Left renal cortex interstitium (tissue), 4 donors: ENCODE data around the gene PTRHD1. TPM values are rescaled to one million over a fixed set of nuclear protein-coding genes. Genes with fewer than 3 reads are reported as not detected.
"Not testable (repeated sequence)": the region's sequence is repeated elsewhere in the genome, so short reads cannot be mapped to it uniquely, and the experiment has no call there.

ENCODE experiments used
- DNase-seq, 4 donors: peaks; one replicate each; pipeline ENCODE4 v3.0.0-alpha.2; 2013; ENCODE audit warnings: low read depth in 4 of 4, low spot score in 2 of 4, missing footprints in 1 of 4
- polyA plus RNA-seq, 4 donors: library from polyadenylated mRNA; unstranded; fragments of 120-200 nt; gene quantifications; one replicate each; pipeline ENCODE4 v1.2.1, GENCODE V29; 2013; ENCODE audit not compliant: insufficient read length in 4 of 4

PTRHD1 gene
- polyA plus RNA-seq, 4 donors, result 31.1 to 48.4 (median 39.6) TPM

GRCh38 chr2:24816404-24816803 is 23.2 kb upstream of the PTRHD1 start:
- DNase-seq, result no peak

DNA sequence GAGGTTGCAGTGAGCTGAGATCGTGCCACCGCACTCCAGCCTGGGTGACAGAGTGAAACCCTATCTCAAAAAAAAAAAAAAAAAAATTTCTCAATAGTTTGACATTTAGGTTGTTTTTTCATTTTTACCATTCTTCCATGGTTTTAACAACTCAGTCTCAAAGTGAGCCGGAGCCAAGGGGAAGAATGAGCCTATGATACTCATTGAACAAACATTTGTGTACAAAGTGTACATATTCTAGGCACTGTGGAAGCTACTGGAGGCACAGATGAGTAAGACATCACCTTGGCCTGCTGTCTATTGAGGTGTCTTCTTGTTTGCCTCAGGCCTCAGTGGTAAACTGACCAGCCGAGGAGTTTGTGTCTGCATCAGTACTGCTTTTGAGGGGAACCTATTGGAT is 22.0 kb upstream of the PTRHD1 start:
- DNase-seq, result no peak

DNA sequence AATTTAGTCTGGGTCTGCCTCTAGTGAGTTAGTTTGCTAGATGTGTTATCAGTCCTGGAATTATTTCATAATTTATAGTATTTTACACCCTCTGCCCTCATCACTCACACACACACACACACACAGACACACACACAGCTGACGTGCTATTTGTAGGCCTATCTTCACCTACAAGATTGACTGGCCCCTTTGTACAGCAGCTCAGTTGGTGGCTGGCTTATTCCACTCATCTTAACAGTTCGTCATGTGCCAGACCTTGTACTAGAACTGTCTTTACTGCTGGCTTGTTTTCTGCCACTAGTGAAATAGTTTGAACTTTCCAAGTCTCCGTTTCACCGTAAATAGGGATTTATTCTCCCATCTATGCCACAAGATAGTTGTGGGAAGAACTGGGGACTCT is 21.3 kb upstream of the PTRHD1 start:
- DNase-seq, result no peak

- no peak for DNase-seq
Measured at GRCh38 chr2:24813691-24814137, 20.5 kb upstream of the PTRHD1 start.

DNA sequence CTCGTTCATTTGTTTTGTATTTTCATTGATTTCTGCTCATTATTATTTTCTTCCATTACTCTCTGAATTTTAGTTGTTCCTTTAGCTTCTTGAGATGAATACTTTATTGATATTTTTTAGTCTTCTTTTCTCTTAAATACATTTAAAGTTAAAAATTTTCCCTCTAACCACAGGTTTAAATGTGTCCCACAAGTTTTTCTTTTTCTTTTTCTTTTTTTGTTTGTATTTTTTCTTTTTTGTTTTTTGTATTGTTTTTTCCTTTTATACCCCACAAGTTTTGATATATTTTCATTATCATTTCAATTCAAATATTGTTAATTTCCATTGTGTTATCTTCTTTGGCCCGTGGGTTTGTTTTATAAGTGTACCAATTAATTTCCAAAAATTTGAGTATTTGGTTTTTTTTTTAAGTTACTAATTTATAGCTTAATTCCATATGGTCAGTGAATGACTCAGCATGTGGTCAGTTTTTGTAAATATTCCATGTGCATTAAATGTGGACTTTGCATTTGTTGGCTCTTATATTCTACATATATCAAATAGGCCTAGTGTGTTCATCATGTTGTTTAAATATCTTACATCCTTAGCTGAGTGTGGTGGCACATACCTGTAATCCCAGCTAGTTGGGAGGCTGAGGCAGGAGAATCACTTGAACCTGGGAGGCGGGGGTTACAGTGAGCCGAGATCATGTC is 16.3 kb upstream of the PTRHD1 start:
- DNase-seq, result no peak

DNA sequence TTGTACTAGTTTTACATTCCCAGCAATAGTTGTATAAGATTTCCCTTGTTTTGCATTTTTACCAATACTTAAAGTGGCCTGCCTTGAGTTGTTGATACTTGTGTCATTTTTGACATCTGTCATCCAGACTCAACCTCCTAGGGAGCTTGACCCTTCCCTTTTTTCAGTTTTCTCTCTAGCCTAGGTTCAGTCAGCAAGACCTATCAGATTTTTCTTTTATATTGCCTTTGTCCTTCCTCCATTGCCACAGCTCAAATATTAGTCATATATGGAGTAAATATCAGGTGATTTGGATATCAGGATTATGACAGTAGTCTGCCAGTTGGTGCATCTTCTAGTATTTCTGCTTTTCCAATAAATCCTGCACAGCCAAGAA is 13.5 kb upstream of the PTRHD1 start:
- no peak for DNase-seq

DNA sequence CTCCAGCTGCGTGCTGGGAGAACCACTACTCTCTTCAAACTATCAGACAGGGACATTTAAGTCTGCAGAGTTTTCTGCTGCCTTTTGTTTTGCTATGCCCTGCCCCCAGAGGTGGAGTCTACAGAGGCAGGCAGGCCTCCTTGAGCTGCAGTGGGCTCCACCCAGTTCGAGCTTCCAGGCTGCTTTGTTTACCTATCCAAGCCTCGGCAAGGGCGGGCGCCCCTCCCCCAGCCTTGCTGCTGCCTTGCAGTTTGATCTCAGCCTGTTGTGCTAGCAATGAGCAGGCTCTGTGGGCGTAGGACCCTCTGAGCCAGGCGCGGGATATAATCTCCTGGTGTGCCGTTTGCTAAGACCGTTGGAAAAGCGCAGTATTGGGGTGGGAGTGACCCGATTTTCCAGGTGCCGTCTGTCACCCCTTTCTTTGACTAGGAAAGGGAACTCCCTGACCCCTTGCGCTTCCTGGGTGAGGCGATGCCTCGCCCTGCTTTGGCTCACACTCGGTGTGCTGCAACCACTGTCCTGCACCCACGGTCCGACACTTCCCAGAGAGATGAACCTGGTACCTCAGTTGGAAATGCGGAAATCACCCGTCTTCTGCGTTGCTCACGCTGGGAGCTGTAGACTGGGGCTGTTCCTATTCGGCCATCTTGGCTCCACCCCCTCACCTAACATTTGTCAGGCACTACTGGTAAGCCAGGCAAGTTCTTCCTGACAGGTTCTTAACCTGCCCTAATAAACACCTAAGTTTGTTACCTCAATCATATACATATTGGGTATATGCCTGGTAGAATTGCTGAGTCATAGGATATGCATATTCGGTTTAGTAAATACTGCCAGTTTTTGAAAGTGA is 12.8 kb upstream of the PTRHD1 start:
- DNase-seq, result not testable (repeated sequence)

- not testable (repeated sequence) for DNase-seq
Measured at GRCh38 chr2:24800487-24800886, 7.3 kb upstream of the PTRHD1 start.

- no peak for DNase-seq
Measured at GRCh38 chr2:24797644-24798043, 4.5 kb upstream of the PTRHD1 start.

GRCh38 chr2:24793761-24794435 is 707 bp upstream of the PTRHD1 start:
- peak in 1 of 4 donors; percentile 16 for DNase-seq

GRCh38 chr2:24792542-24792873 is 683 bp downstream of the PTRHD1 start:
- DNase-seq, result no peak

DNA sequence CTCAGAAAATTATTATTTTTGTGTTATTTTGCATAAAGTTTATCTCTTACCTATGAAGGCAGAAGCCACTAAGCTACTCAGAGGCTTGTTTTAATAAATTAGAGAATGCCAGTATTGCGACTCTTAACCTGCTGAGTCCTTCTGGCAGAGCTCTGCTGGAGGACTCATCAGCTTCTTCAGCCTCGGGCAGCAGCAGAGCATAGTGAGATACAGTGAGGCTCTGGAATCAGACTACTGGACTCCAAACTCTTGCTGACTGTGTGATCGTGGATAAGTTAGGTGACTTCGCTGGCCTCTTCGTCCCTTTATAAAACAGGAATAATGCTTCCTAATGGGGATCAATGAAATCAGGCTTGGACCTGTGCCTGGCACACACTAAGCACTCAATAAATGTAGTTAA is 1.7 kb downstream of the PTRHD1 start:
- DNase-seq, result no peak

GRCh38 chr2:24788816-24789215 is 4.4 kb downstream of the PTRHD1 start:
- DNase-seq, result no peak

- DNase-seq, result no peak
Measured at GRCh38 chr2:24787532-24787931, 5.7 kb downstream of the PTRHD1 start.

DNA sequence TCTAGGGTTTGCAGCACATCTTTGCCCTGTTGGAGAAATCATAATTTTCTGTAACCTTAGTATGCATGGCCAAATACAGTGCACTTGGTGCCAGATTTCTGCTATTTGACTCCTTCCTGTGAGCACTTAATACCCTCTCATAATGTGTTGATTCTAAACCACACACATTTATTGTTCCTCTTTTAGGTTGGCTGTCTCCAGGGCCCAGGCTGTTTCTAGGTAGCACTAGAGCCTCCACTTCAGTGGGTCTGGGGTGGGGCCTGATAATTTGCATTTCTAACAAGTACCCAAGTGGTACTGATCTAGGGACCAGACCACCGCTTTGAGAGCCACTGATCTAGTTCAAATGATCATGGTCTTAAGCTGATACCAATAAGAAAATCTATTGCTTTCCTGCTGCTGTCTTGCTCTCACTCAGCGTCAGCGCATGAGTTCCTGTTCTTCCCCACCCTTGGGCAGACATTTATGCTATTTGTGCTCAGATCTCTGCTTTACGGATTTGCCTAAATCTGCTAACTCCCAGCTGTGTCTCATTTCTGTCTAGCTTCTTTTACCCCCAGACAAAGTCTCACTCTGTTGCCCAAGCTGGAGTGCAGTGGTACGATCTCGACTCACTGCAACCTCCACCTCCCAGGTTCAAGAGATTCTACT is 7.4 kb downstream of the PTRHD1 start:
- DNase-seq, result no peak

DNA sequence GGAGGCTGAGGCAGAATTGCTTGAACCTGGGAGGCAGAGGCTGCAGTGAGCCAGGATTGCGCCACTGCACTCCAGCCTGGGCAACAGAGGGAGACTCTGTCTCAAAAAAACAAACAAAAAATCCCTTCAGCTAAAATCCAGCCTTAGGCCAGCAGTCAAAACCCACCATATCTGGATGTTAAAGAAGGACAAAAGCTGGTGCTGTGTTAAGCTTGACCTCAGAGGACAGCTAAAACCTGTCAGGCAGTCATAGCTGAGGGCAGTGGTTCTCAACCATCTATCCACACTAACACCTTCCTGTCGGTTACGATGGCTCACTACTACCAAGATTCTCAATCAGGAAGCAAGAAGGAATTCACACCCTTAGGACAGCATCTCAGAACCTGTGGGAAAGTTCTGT is 9.6 kb downstream of the PTRHD1 start:
- no peak for DNase-seq

GRCh38 chr2:24779116-24779515 is 14.1 kb downstream of the PTRHD1 start:
- DNase-seq, result no peak

DNA sequence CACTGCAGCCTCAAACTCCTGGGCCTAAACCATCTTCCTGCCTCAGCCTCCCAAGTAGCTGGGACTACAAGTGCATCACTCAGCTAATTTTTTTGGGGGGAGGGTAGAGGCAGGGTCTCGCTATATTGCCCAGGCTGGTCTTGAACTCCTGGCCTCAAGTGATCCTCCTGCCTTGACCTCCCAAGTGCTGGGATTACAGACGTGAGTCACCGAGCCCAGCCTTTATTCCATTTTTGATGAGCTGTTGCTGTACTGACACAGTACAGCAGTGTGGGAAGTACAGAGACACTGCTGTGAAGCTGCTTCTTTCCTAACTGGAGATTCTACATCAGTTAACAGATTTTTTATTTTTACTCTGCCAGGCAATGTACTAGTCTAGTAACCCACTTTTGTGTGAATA is 18.8 kb downstream of the PTRHD1 start:
- no peak for DNase-seq

DNA sequence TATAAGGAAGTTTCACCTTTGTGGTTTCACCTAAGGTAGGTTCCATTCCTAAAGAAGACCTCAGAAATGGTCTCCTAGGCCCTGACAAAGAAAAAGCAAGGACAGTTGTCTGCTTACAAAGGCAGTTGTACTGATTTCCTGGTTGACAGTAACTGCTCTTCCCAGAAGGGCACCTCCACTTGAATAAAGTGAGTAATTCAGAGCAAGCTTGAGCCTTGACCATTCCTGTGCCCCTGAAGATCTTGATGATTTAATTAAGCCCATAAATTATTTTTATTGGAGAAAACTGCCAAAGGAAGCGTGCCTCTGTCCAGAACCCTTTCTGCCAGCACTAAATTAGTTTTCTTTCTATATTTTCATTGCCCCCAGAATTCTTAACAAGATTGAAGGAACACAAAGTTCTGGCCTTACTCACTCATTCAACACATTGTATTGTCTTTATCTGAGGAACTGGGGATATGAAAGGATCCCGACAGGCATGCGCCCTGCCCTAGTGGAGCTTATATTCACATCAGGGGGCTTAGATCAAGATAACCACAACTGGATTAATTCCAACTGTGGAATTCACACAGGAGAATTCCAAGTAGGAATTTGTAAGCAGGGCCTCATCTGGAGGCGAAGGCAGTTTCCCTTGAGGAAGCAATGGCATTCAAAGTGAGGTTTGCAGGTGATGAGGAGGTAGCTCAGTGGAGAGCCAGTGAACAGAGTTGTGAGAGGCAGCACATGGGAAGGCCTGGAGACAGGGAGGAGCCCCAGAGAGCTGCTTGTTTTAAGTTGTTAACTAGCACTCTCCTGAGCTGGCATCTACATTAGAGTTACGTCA is 21.2 kb downstream of the PTRHD1 start:
- no peak for DNase-seq

- DNase-seq, result peak in 1 of 4 donors; percentile 52
Measured at GRCh38 chr2:24771061-24771460, 22.1 kb downstream of the PTRHD1 start.
